ENCODE measurements around the gene ITPRID1. TPM values are rescaled to one million over a fixed set of nuclear protein-coding genes. Genes with fewer than 3 reads are reported as not detected.

The ITPRID1 gene
- total and polyA plus RNA-seq, 9 of the 15 experiments (the other 6 are each of a cell fraction or from before 2014, with no cell fraction given) = not detected

- no peak for DNase-seq (ENCODE audit: extremely low read depth in 1 of 4, low spot score in 3 of 4)
- ChIA-PET POLR2A (no interaction called here), CTCF (ENCODE audit: low intra/inter-chr PET ratio) (interaction anchor here (1.8 kb wide), 1 partner anchor 190 kb away, joined by 7 read pairs; no protein-coding TSS in a partner anchor)
- Histone ChIP-seq H3K9ac (ENCODE audit: insufficient read depth in 1 of 2, low read depth in 2 of 2, low read length in 2 of 2) (no peak overlapping the region), H3K4me2 (ENCODE audit: insufficient read depth, low read length) (no peak overlapping the region), H3K9me1 (ENCODE audit: control insufficient read depth, insufficient read depth, low read length) (no peaks in the 10 kb centered on the region), H3K36me3 (ENCODE audit: control insufficient read depth, insufficient read depth, low read length) (no peaks in the 10 kb centered on the region), H3K27ac (ENCODE audit: extremely low read depth, low read depth, low read length) (no peak overlapping the region), H3K79me2 (ENCODE audit: control insufficient read depth, insufficient read depth, low read length) (no peaks in the 10 kb centered on the region), H3K27me3 (ENCODE audit: control insufficient read depth in 2 of 2, insufficient read depth in 2 of 2, low read length in 2 of 2) (no peaks in the 10 kb centered on the region), H2AFZ (ENCODE audit: low read depth, low read length) (no peak overlapping the region), H3K4me1 (replicated peaks in 1 of 2; ENCODE audit: control insufficient read depth in 2 of 2, insufficient read depth in 2 of 2, low read length in 2 of 2) (no peaks in the 10 kb centered on the region), H3K4me3 (no peak overlapping the region), H4K20me1 (replicated peaks; ENCODE audit: control insufficient read depth, insufficient read depth, low read length) (no peaks in the 10 kb centered on the region), H3K9me3 (replicated peaks; ENCODE audit: control insufficient read depth, insufficient read depth, low read depth, low read length) (no peaks in the 10 kb centered on the region)
- BruUV-seq (replicated peaks) = no TSS peak
- FAIRE-seq = no peak
- no peak for ATAC-seq
- 7% methylated on average over 1 of the region's 1 CpG for WGBS (ENCODE audit: insufficient coverage, low coverage, missing lambda C conversion rate)
- intact Hi-C loops (cut with micrococcal nuclease) (loop anchor here (5.0 kb wide), 2 partner anchors 261 to 441 kb away; no protein-coding TSS in a partner anchor), in situ Hi-C loops (cut with MboI) (no loop called here)
- TF ChIP-seq HBP1 (CRISPR knock-in tag; IDR thresholded peaks at IDR 0.05) (no peak), SAFB (IDR thresholded peaks at IDR 0.05; ENCODE audit: borderline replicate concordance, low read depth, low read length) (no peak), ZNF431 (CRISPR knock-in tag; IDR thresholded peaks at IDR 0.05) (no peak), RBM34 (IDR thresholded peaks at IDR 0.05; ENCODE audit: borderline replicate concordance, insufficient read depth, low read length) (no peak), ATF4 (CRISPR knock-in tag; IDR thresholded peaks at IDR 0.05) (no peak), ZNF398 (CRISPR knock-in tag; IDR thresholded peaks at IDR 0.05) (no peak), ZNF449 (CRISPR knock-in tag; IDR thresholded peaks at IDR 0.05) (no peak), NKRF (IDR thresholded peaks at IDR 0.05; ENCODE audit: borderline replicate concordance) (no peak), E2F4 (CRISPR knock-in tag; IDR thresholded peaks at IDR 0.05; ENCODE audit: low read depth) (no peak), LEF1 (IDR thresholded peaks at IDR 0.05) (no peak)
Observed at GRCh38 chr7:31633467-31633866, 119.6 kb downstream of the ITPRID1 start.
